ENCODE results near the gene RHOC. TPM values are rescaled to one million over a fixed set of nuclear protein-coding genes. Genes with fewer than 3 reads are reported as not detected.

The RHOC gene
- total and polyA plus RNA-seq, 2 experiments from 2014 or later, result 340 to 610 TPM

GRCh38 chr1:112718691-112719418 is 11.9 kb upstream of the RHOC start:
- H3K79me2 ChIP-seq, result no peaks in the 10 kb centered on the region
- peak; percentile 93 for DNase-seq (ENCODE audit: low spot score)
- no peaks in the 10 kb centered on the region for H3K27me3 ChIP-seq
- H3K9me2 ChIP-seq (replicated peaks; ENCODE audit: insufficient read depth), result no peaks in the 10 kb centered on the region
- H3K9me3 ChIP-seq (ENCODE audit: low read depth), result no peaks in the 10 kb centered on the region
- H3K4me3 ChIP-seq, result no peak overlapping the region
- no peak overlapping the region for H3K27ac ChIP-seq
- WGBS (ENCODE audit: low lambda C conversion rate, missing lambda C conversion rate), result 53% methylated on average over 9 of the region's 44 CpGs
- peak overlapping the region; percentile 77 for H3K4me2 ChIP-seq
- TF ChIP-seq CTCF (IDR thresholded peaks at IDR 0.05; ENCODE audit: poor library complexity) (peak; percentile 87), EZH2phosphoT487 (IDR thresholded peaks at IDR 0.05; ENCODE audit: low read depth, severe bottlenecking, unreplicated experiment) (no peak)
- H3K4me1 ChIP-seq (ENCODE audit: insufficient read depth), result peaks cover 23% of the 10 kb centered on the region
- H2AFZ ChIP-seq, result no peak overlapping the region
- H4K20me1 ChIP-seq (ENCODE audit: insufficient read depth, poor library complexity, severe bottlenecking), result no peaks in the 10 kb centered on the region
- no peaks in the 10 kb centered on the region for H3K36me3 ChIP-seq (replicated peaks; ENCODE audit: insufficient read depth, low read depth)

- Histone ChIP-seq H3K4me2 (no peak overlapping the region), H3K36me3 (replicated peaks; ENCODE audit: insufficient read depth, low read depth) (no peaks in the 10 kb centered on the region), H3K79me2 (no peaks in the 10 kb centered on the region), H3K27ac (no peak overlapping the region), H3K9me2 (replicated peaks; ENCODE audit: insufficient read depth) (no peaks in the 10 kb centered on the region), H4K20me1 (ENCODE audit: insufficient read depth, poor library complexity, severe bottlenecking) (no peaks in the 10 kb centered on the region), H2AFZ (no peak overlapping the region), H3K9me3 (ENCODE audit: low read depth) (no peaks in the 10 kb centered on the region), H3K4me3 (no peak overlapping the region), H3K27me3 (no peaks in the 10 kb centered on the region), H3K4me1 (ENCODE audit: insufficient read depth) (peaks cover 16% of the 10 kb centered on the region)
- no peak for DNase-seq (ENCODE audit: low spot score)
- TF ChIP-seq CTCF (IDR thresholded peaks at IDR 0.05; ENCODE audit: poor library complexity) (no peak), EZH2 (IDR thresholded peaks at IDR 0.05; ENCODE audit: borderline replicate concordance) (no peak), EZH2phosphoT487 (IDR thresholded peaks at IDR 0.05; ENCODE audit: low read depth, severe bottlenecking, unreplicated experiment) (no peak)
- 94% methylated on average over 2 of the region's 2 CpGs for WGBS (ENCODE audit: low lambda C conversion rate, missing lambda C conversion rate)
Measured at GRCh38 chr1:112717263-112717873, 10.4 kb upstream of the RHOC start.

GRCh38 chr1:112716133-112716720 is 9.3 kb upstream of the RHOC start:
- DNase-seq (ENCODE audit: low spot score), result peak; percentile 95
- Histone ChIP-seq H4K20me1 (ENCODE audit: insufficient read depth, poor library complexity, severe bottlenecking) (no peaks in the 10 kb centered on the region), H2AFZ (peak overlapping the region; percentile 79), H3K79me2 (no peaks in the 10 kb centered on the region), H3K9me3 (ENCODE audit: low read depth) (no peaks in the 10 kb centered on the region), H3K9me2 (replicated peaks; ENCODE audit: insufficient read depth) (no peaks in the 10 kb centered on the region), H3K4me3 (peak overlapping the region; percentile 57), H3K27ac (peak overlapping the region; percentile 33), H3K4me1 (ENCODE audit: insufficient read depth) (peaks cover 11% of the 10 kb centered on the region), H3K36me3 (replicated peaks; ENCODE audit: insufficient read depth, low read depth) (no peaks in the 10 kb centered on the region), H3K4me2 (peak overlapping the region; percentile 99), H3K27me3 (no peaks in the 10 kb centered on the region)
- TF ChIP-seq EZH2phosphoT487 (IDR thresholded peaks at IDR 0.05; ENCODE audit: low read depth, severe bottlenecking, unreplicated experiment), result no peak
- peak; percentile 94 for TF ChIP-seq CTCF (IDR thresholded peaks at IDR 0.05; ENCODE audit: poor library complexity)
- WGBS (ENCODE audit: low lambda C conversion rate, missing lambda C conversion rate), result 15% methylated on average over 13 of the region's 13 CpGs

Data from hepatocyte (in vitro differentiated cells).